ENCODE data around the gene PI16.

PI16 gene

GRCh38 chr6:36954262-36954931, at the start of gene PI16:
PI16 (plus strand) TSS chr6:36954738; CDS start chr6:36954761, 23 bp downstream.
- DNase-seq: no peak

GRCh38 chr6:36904851-36905393, 49.6 kb upstream of the PI16 start:
- DNase-seq: no peak

GRCh38 chr6:36906539-36907325, 47.8 kb upstream of the PI16 start:
- DNase-seq: no peak

- no peak for DNase-seq
Measured at GRCh38 chr6:36907781-36908180, 46.8 kb upstream of the PI16 start.

DNA sequence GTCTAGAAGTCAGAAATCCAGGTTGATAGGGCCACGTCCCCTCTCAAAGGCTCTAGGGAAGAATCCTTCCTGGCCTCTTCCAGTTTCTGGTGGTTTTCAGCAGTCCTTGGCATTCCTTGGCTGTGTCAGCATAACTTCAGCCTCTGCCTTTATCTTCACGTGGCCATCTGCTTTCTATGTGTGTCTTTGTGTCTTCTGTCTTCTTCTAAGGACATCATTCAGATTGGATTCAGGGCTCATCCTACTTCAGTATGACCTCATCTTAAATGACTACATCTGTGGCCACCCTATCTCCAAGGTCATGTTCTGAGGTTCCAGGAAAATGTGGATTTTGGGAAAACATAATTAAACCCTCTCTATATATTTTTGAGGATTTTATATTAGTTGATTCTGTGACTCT, 45.8 kb upstream of the PI16 start:
- DNase-seq: no peak

GRCh38 chr6:36912030-36912454, 42.5 kb upstream of the PI16 start:
- DNase-seq: no peak

DNA sequence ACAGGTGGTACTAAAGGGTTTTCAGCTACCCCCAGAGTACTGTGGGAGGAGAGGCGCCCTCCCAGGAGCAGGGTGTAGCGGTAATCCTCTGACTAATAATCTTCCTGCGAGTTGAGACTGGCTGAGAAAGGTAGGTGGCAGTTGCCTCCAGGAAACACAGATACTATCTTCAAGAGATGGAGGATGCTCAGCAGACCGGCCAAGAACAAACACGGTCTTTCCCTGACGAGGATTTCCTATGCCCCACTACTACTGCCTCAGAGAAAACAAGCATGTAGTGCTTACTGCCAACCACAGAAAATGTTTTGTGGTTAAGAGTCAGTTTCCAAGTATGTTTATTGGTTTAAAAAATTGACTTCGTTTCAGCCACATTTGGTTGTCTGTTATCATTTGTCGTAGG, 42.0 kb upstream of the PI16 start:
- no peak for DNase-seq

DNA sequence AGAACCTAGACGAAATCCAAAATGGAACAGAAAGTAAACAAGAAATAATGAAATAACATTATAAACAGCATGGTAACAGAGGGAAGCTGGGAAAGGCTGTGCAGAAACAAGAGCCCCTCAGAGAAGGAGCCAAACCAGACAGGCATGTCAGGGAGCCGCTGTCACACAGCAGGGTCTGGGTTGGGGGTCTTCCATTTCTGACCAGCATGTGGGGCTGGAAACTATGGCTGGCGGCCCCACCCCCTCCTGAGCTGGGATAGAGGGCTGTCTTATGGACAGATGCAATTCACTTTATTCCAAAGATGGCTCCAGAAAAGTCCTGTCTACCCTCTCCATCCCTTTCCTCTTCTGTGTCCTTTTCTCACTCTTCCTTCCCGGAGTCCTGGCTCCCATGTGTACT, 41.5 kb upstream of the PI16 start:
- DNase-seq: no peak

- DNase-seq: no peak
Measured at GRCh38 chr6:36914227-36914794, 40.2 kb upstream of the PI16 start.

DNA sequence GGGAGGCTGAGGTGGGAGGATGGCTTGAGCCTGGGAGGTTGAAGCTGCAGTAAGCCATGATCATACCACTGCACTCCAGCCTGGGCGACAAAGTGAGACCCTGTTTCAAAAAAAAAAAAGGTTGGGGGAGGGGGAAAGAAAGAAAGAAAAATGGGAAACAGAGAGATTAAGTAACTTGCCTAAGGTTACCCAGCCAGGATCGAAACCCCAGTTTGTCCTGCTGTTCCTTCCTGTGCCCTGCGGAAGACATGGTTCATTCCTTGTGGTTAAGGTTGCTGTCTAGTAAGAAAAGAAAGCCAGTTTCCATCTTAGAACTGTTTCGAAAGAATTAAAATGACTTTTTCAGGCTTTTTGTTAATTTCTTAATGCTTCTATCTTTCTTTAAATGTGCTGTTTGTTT, 38.9 kb upstream of the PI16 start:
- no peak for DNase-seq

DNA sequence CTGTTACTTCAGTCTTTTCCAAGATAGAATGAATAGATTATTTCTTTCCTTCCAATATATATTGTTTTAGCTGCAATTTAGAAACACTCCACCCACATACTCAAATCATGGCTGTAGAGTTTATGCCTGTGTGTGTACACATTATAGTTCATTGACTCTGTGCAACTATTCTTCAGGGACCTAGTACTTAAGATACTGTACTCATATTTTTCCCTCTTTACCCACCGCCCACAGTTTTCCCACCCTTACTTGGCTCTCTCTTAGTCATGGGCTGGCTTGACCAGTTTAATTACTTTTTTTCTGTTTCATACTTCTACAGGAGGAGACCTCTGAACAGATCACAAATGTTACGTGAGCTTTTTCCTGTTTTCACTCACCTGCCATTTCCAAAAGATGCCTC, 38.4 kb upstream of the PI16 start:
- no peak for DNase-seq

GRCh38 chr6:36917541-36918193, 36.9 kb upstream of the PI16 start:
- DNase-seq: no peak

GRCh38 chr6:36920049-36920448, 34.5 kb upstream of the PI16 start:
- no peak for DNase-seq

GRCh38 chr6:36920546-36920945, 34.0 kb upstream of the PI16 start:
- no peak for DNase-seq

- DNase-seq: no peak
Measured at GRCh38 chr6:36924131-36924530, 30.4 kb upstream of the PI16 start.

DNA sequence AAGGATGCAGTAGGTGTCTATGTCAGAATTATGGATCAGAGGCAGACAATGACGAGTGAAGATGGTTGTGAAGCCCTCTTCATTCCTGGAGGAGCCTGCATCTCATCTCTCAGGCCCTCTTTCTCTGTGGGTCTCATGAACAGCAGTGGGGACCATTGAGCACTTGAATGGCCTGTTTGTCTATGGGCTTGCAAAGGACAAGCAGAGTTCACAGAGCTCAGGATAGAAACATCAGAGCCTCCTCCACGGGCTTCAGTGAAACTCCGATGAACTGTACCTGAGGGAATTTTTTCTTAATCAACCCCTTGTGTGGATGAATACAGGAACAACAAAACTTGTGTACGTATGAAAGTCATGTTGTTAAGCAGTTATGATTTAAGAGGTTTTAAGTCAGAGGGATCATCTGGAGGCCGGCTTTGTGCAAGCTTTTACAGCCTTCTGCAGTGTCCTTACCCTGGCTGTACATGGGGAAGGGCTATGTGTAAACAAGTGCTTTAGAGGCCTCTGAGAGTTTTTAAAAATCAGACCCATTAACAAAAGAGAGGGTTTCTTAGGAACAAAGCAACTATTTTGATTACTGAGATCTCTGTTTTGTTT, 29.7 kb upstream of the PI16 start:
- no peak for DNase-seq

GRCh38 chr6:36925809-36926208, 28.7 kb upstream of the PI16 start:
- no peak for DNase-seq

DNA sequence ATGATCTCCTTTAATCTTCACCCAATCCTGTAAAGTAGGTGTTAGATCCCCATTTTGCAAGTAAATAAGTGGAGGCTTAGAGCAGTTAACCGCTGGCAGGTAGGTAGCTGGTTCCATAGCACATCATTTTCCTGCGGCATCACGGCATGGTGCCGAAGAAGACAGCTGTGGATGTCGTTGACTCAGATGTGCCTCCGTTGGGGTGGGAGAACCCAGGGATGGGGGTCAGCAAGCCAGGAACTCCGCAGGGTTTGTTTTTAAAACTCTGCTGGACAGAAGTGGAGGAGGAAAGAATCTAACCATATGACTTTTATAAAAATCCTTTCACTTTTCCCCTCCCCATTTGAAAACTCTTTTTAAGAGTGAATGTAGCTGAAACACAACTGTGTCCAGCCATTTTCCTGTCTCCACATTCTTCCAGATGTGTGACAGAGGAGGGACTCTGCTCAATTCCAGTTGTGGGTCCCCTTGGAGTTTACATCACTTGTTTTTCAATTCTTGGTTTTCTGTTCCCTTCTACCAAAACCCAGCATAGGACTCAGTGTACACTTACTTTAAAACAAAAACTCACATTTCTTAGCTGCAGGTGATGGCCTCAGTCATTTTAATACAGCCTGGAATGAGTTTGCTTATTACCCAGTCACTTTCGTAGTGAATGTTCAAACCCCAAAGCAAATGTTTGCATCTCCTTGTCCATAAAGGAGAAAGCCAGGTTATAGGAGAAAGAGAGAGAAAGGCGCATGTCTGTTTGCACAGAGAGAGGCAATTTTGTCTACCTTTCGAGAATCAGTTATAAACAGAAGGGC, 27.6 kb upstream of the PI16 start:
- no peak for DNase-seq

DNA sequence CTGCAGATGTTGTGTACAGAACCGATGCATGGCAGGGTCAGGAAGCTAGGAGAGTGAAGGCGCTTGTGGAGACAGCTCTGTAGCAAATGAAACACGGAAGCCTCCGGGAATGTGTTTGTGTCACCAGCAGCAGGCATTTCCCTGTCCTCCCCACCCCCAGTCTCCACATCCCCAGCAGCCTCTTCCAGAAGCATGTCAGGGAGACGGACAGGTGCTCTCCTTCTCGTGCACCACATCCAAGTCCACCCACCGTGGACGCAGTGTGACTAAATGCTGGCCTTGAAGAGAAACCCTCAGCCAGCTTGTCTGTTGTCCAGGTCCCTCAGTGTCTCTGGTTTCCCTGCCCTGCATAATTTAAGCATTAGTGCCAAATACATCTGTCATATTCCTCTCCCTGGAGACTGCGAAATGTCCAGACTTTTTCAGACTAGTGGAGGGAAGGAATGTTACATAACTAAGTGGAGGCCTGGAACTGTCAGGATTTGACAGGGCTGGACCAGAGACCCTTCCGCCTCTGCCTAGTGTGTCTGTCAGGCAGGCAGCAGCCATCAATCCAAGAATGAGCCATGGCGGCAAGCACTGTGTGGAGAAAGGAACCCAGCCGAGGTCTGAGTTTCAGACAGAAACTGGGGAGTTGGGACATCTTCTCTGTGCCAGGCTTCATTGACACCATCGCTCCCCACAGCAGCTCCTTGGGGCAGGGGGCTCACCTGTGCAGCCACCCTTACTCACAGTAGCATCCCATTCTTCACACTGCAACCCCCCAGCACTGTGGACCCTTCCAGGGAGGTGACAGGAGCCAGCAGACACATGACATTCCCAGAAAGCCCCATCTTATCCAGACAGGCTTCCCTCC, 26.6 kb upstream of the PI16 start:
- DNase-seq: peak; percentile 30

GRCh38 chr6:36928547-36928918, 26.0 kb upstream of the PI16 start:
- no peak for DNase-seq

- DNase-seq: no peak
Measured at GRCh38 chr6:36929152-36929551, 25.4 kb upstream of the PI16 start.
